ENCODE data around the gene F8A1. TPM values are rescaled to one million over a fixed set of nuclear protein-coding genes. Genes with fewer than 3 reads are reported as not detected.
"Not testable (repeated sequence)": the region's sequence is repeated elsewhere in the genome, so short reads cannot be mapped to it uniquely, and the experiment has no call there.

The F8A1 gene
- total and polyA plus RNA-seq, 7 donors: 14.1 to 28.3 (median 16.6) TPM

- Histone ChIP-seq H3K36me3 (ENCODE audit: insufficient read depth in 1 of 2, low read depth in 1 of 2) (no peaks in the 10 kb centered on the region), H3K27me3 (ENCODE audit: insufficient read depth in 3 of 3, low read length in 2 of 3) (no peaks in the 10 kb centered on the region), H3K4me1 (no peaks in the 10 kb centered on the region), H3K9me3 (no peaks in the 10 kb centered on the region), H3K27ac (no peak overlapping the region), H3K4me3 (no peak overlapping the region)
- ATAC-seq (no peak), DNase-seq (no peak)
- intact Hi-C loops (cut with DNase I): no loop called here
- no peak for TF ChIP-seq CTCF (IDR thresholded peaks at IDR 0.05)
- 86 to 97% (median 91%) methylated on average over 8 of the region's 8 CpGs for whole genome bisulfite sequencing, 3 donors
Observed at GRCh38 chrX:154900323-154900722, 14.2 kb downstream of the F8A1 start.

GRCh38 chrX:154902408-154902807, 16.3 kb downstream of the F8A1 start:
- H3K27ac ChIP-seq: no peak overlapping the region
- TF ChIP-seq CTCF (IDR thresholded peaks at IDR 0.05): no peak
- no peaks in the 10 kb centered on the region for H3K4me1 ChIP-seq
- H3K9me3 ChIP-seq: no peaks in the 10 kb centered on the region
- DNase-seq: no peak
- intact Hi-C loops (cut with DNase I): no loop called here
- no peak for ATAC-seq
- 59 to 84% (median 78%) methylated on average over 1 of the region's 1 CpG for WGBS, 3 donors
- H3K27me3 ChIP-seq (ENCODE audit: insufficient read depth in 3 of 3, low read length in 2 of 3): no peaks in the 10 kb centered on the region
- no peaks in the 10 kb centered on the region for H3K36me3 ChIP-seq (ENCODE audit: insufficient read depth in 1 of 2, low read depth in 1 of 2)
- no peak overlapping the region for H3K4me3 ChIP-seq

- 56 to 75% (median 57%) methylated on average over 3 of the region's 3 CpGs for WGBS, 3 donors
- Histone ChIP-seq H3K27ac (no peak overlapping the region), H3K9me3 (no peaks in the 10 kb centered on the region), H3K4me3 (no peak overlapping the region), H3K36me3 (ENCODE audit: insufficient read depth in 1 of 2, low read depth in 1 of 2) (no peaks in the 10 kb centered on the region), H3K4me1 (no peaks in the 10 kb centered on the region), H3K27me3 (ENCODE audit: insufficient read depth in 3 of 3, low read length in 2 of 3) (no peaks in the 10 kb centered on the region)
- intact Hi-C loops (cut with DNase I): no loop called here
- no peak for TF ChIP-seq CTCF (IDR thresholded peaks at IDR 0.05)
- ATAC-seq (no peak), DNase-seq (no peak)
Observed at GRCh38 chrX:154908821-154909220, 22.7 kb downstream of the F8A1 start.

- DNase-seq; H3K27ac ChIP-seq; H3K36me3 ChIP-seq (ENCODE audit: insufficient read depth in 1 of 2, low read depth in 1 of 2); H3K9me3 ChIP-seq; H3K27me3 ChIP-seq (ENCODE audit: insufficient read depth in 3 of 3, low read length in 2 of 3); H3K4me3 ChIP-seq; H3K4me1 ChIP-seq; ATAC-seq; intact Hi-C loops (cut with DNase I): not testable (repeated sequence)
- 89 to 97% (median 95%) methylated on average over 4 of the region's 4 CpGs for whole genome bisulfite sequencing, 3 donors
Observed at GRCh38 chrX:154910048-154910447, 23.9 kb downstream of the F8A1 start.

- not testable (repeated sequence) for ATAC-seq
- WGBS, 3 donors: 84 to 92% (median 86%) methylated on average over 7 to 11 of the region's 11 CpGs
Observed at GRCh38 chrX:154910528-154910927, 24.4 kb downstream of the F8A1 start.

GRCh38 chrX:154914052-154914451, 27.9 kb downstream of the F8A1 start:
- Histone ChIP-seq H3K4me3 (no peak overlapping the region), H3K36me3 (ENCODE audit: insufficient read depth in 1 of 2, low read depth in 1 of 2) (no peaks in the 10 kb centered on the region), H3K27ac (no peak overlapping the region), H3K9me3 (no peaks in the 10 kb centered on the region), H3K27me3 (ENCODE audit: insufficient read depth in 3 of 3, low read length in 2 of 3) (no peaks in the 10 kb centered on the region), H3K4me1 (no peaks in the 10 kb centered on the region)
- DNase-seq: no peak
- WGBS, 3 donors: 61 to 93% (median 91%) methylated on average over 2 of the region's 2 CpGs
- no peak for TF ChIP-seq CTCF (IDR thresholded peaks at IDR 0.05)
- intact Hi-C loops (cut with DNase I): no loop called here
- no peak for ATAC-seq

More at GRCh38 chrX:154910528-154910927, 24.4 kb downstream of the F8A1 start:
- intact Hi-C loops (cut with DNase I); DNase-seq; H3K27me3 ChIP-seq (ENCODE audit: insufficient read depth in 3 of 3, low read length in 2 of 3); H3K4me3 ChIP-seq; H3K9me3 ChIP-seq; H3K4me1 ChIP-seq; H3K27ac ChIP-seq; H3K36me3 ChIP-seq (ENCODE audit: insufficient read depth in 1 of 2, low read depth in 1 of 2): not testable (repeated sequence)

All from psoas muscle (tissue), 8 donors.